SJCRH30 (cell line): ENCODE data around the gene OXER1. TPM values are rescaled to one million over a fixed set of nuclear protein-coding genes. Genes with fewer than 3 reads are reported as not detected.
A peak's percentile ranks its signal among the peaks of the same experiment; 100 is the strongest.
"Not testable (repeated sequence)": the region's sequence is repeated elsewhere in the genome, so short reads cannot be mapped to it uniquely, and the experiment has no call there.

Source experiments
- DNase-seq, 2 experiments: peaks; one replicate each; pipeline ENCODE4 v3.0.0-alpha.2; 2015 to 2020
- H3K27ac ChIP-seq: fragments of 250-450 bp; sonication (Bioruptor Pico); 2 replicates; pipeline ENCODE4 v1.5.1; 2020; ENCODE audit warnings: mild to moderate bottlenecking, moderate library complexity
- H3K27me3 ChIP-seq: fragments of 250-450 bp; sonication (Bioruptor Pico); 2 replicates; pipeline ENCODE4 v1.5.1; 2020; ENCODE audit warnings: mild to moderate bottlenecking, moderate library complexity
- H3K36me3 ChIP-seq: fragments of 250-450 bp; sonication (Bioruptor Pico); 2 replicates; pipeline ENCODE4 v1.5.1; 2020; ENCODE audit warnings: mild to moderate bottlenecking, moderate library complexity
- H3K4me1 ChIP-seq: fragments of 250-450 bp; sonication (Bioruptor Pico); 2 replicates; pipeline ENCODE4 v1.5.1; 2020; ENCODE audit warnings: mild to moderate bottlenecking, moderate library complexity
- H3K4me3 ChIP-seq: fragments of 250-450 bp; sonication (Bioruptor Pico); 2 replicates; pipeline ENCODE4 v1.5.1; 2020; ENCODE audit warnings: mild to moderate bottlenecking, moderate library complexity
- H3K9me3 ChIP-seq: fragments of 250-450 bp; sonication (Bioruptor Pico); replicated peaks from 2 replicates; pipeline ENCODE4 v1.5.1; 2020; ENCODE audit warnings: mild to moderate bottlenecking, moderate library complexity
- total RNA-seq: library from RNA; depleted of rRNA; stranded (reverse); fragments of >200 nt; shearing (Covaris generic); gene quantifications from 2 replicates; pipeline ENCODE4 v1.2.3, GENCODE V29; 2014; rRNA removed

OXER1 gene
- total RNA-seq, 1 experiment from 2014 or later = 1.8 TPM

GRCh38 chr2:42731316-42731715 lies 32.6 kb downstream of the OXER1 start:
- H3K36me3 ChIP-seq, DNase-seq, H3K27ac ChIP-seq, H3K27me3 ChIP-seq, H3K4me1 ChIP-seq, H3K9me3 ChIP-seq, H3K4me3 ChIP-seq: not testable (repeated sequence)

- no peak overlapping the region for H3K4me3 ChIP-seq
- H3K4me1 ChIP-seq = no peaks in the 10 kb centered on the region
- no peak overlapping the region for H3K27ac ChIP-seq
- no peak for DNase-seq
- H3K9me3 ChIP-seq = 0 out of 2 replicates have a peak, but pooled peaks cover 3% of the 10 kb centered on the region
- no peaks in the 10 kb centered on the region for H3K27me3 ChIP-seq
- H3K36me3 ChIP-seq = no peaks in the 10 kb centered on the region
Observed at GRCh38 chr2:42726680-42727079, 37.3 kb downstream of the OXER1 start.

GRCh38 chr2:42725657-42726056 lies 38.3 kb downstream of the OXER1 start:
- H3K27ac ChIP-seq = no peak overlapping the region
- no peaks in the 10 kb centered on the region for H3K36me3 ChIP-seq
- no peaks in the 10 kb centered on the region for H3K27me3 ChIP-seq
- H3K9me3 ChIP-seq = 0 out of 2 replicates have a peak, but pooled peaks cover 3% of the 10 kb centered on the region
- no peak for DNase-seq
- no peaks in the 10 kb centered on the region for H3K4me1 ChIP-seq
- no peak overlapping the region for H3K4me3 ChIP-seq

DNA sequence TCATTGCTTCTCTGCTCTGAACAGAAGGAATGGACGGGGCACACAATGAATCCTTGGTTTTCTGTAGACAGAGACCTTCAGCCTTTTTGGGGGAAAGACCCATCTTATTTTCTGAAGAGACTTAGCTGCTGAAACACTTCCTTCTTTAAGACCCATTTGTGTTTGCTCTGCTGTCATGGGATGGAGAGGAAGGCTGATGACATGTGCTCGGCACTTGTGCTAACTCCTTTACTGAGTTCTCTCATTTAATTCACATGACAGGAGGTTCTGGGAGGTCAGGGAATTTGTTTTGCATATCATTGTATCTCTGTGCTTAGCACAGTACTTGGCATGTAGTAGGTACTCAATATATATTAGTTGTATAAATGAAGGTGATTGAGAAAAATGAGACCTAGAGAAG lies 39.0 kb downstream of the OXER1 start:
- H3K27me3 ChIP-seq = no peaks in the 10 kb centered on the region
- DNase-seq = no peak
- no peaks in the 10 kb centered on the region for H3K9me3 ChIP-seq
- no peaks in the 10 kb centered on the region for H3K36me3 ChIP-seq
- H3K4me1 ChIP-seq = no peaks in the 10 kb centered on the region
- no peak overlapping the region for H3K27ac ChIP-seq
- H3K4me3 ChIP-seq = no peak overlapping the region

- Histone ChIP-seq H3K27ac (no peak overlapping the region), H3K9me3 (no peaks in the 10 kb centered on the region), H3K4me3 (no peak overlapping the region), H3K4me1 (no peaks in the 10 kb centered on the region), H3K27me3 (no peaks in the 10 kb centered on the region), H3K36me3 (no peaks in the 10 kb centered on the region)
- DNase-seq = no peak
Observed at GRCh38 chr2:42723465-42723864, 40.5 kb downstream of the OXER1 start.

- H3K4me3 ChIP-seq = no peak overlapping the region
- H3K9me3 ChIP-seq = no peaks in the 10 kb centered on the region
- H3K27me3 ChIP-seq = no peaks in the 10 kb centered on the region
- no peaks in the 10 kb centered on the region for H3K36me3 ChIP-seq
- H3K27ac ChIP-seq = no peak overlapping the region
- DNase-seq = no peak
- H3K4me1 ChIP-seq = no peaks in the 10 kb centered on the region
Observed at GRCh38 chr2:42722320-42723190, 41.4 kb downstream of the OXER1 start.

DNA sequence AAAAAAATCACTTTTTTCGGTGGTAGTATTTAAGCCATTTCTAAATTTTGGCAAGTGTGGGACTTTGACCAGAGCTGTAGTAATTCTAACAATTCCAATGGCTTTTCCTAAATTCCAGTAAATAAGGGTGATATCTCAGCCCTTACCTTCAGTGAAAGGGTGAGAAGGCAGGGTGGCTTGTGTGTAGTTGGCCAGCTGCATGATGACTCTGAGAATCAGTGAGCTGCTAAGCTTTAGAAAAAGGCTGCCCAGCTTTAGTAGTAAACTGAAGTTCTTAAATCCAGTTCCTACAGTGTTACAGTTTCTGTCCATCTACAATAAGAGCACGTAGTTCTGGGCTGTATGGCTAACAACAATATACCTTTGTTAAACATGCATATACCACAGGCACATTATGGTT lies 42.0 kb downstream of the OXER1 start:
- Histone ChIP-seq H3K9me3 (no peaks in the 10 kb centered on the region), H3K36me3 (no peaks in the 10 kb centered on the region), H3K27me3 (no peaks in the 10 kb centered on the region), H3K27ac (no peak overlapping the region), H3K4me1 (no peaks in the 10 kb centered on the region), H3K4me3 (no peak overlapping the region)
- DNase-seq = no peak

DNA sequence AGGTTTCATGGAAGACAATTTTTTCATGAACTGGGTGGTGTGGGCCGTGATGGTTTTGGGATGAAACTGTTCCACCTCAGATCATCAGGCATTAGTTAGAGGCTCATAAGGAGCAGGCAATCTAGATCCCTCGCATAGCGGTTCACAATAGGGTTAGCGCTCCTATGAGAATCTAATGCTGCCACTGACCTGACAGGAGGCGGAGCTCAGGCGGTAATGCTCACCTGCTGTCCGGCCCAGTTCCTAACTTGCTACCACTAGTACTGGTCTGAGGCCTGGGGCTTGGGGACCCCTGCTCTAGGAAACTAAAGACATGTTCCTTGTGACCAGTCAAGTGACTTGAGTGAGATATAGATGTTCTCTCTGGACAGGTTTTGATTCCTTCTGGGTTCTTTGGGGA lies 49.2 kb downstream of the OXER1 start:
- H3K36me3 ChIP-seq = peaks cover 3% of the 10 kb centered on the region
- H3K4me1 ChIP-seq = peaks cover 19% of the 10 kb centered on the region
- H3K4me3 ChIP-seq = no peak overlapping the region
- no peaks in the 10 kb centered on the region for H3K9me3 ChIP-seq
- peak overlapping the region; percentile 56; the same call in 1 of the 2 replicates for H3K27ac ChIP-seq
- H3K27me3 ChIP-seq = no peaks in the 10 kb centered on the region
- no peak for DNase-seq

- Histone ChIP-seq H3K36me3 (peaks cover 9% of the 10 kb centered on the region), H3K9me3 (no peaks in the 10 kb centered on the region), H3K27me3 (no peaks in the 10 kb centered on the region), H3K4me1 (peaks cover 19% of the 10 kb centered on the region), H3K27ac (peak overlapping the region; percentile 56), H3K4me3 (no peak overlapping the region)
- peak; percentile 20 to 66 for DNase-seq
Observed at GRCh38 chr2:42713920-42714319, 50.0 kb downstream of the OXER1 start.

- H3K27me3 ChIP-seq = no peaks in the 10 kb centered on the region
- H3K4me3 ChIP-seq = no peak overlapping the region
- peaks cover 9% of the 10 kb centered on the region for H3K36me3 ChIP-seq
- no peaks in the 10 kb centered on the region for H3K9me3 ChIP-seq
- peak in 1 of 2 experiments; percentile 13 for DNase-seq
- H3K27ac ChIP-seq = peak overlapping the region; percentile 56; the same call in 1 of the 2 replicates
- H3K4me1 ChIP-seq = peaks cover 19% of the 10 kb centered on the region
Observed at GRCh38 chr2:42712934-42713333, 51.0 kb downstream of the OXER1 start.

Other genes with a start within 250 kb of the OXER1 start
- gene MTA3, start 195.5 kb downstream of the OXER1 start, total RNA-seq = 57.5 and 61.8 TPM in 2 replicates
- 3.5 and 4.7 TPM in 2 replicates for gene HAAO, start 28.4 kb upstream of the OXER1 start, total RNA-seq